Smooth muscle cell of the coronary artery (primary cell): ENCODE data around the gene SDHAF4. TPM values are rescaled to one million over a fixed set of nuclear protein-coding genes. Genes with fewer than 3 reads are reported as not detected.

ENCODE experiments used
- total RNA-seq: library from RNA; depleted of rRNA; stranded (reverse); fragments of >200 nt; gene quantifications from 2 replicates; pipeline ENCODE4 v1.2.3, GENCODE V29; 2014; ENCODE audit warnings: low replicate concordance

SDHAF4 gene
- total RNA-seq, result 3.3 and 5.2 TPM in 2 replicates

GRCh38 chr6:70566751-70567382 is at the start of gene SDHAF4:
TSS of gene SDHAF4 (plus strand) at chr6:70566930. CDS start at chr6:70566941, 11 bp downstream.

Other genes with a start within 250 kb of the SDHAF4 start
- 6.0 and 7.5 TPM in 2 replicates for gene FAM135A, start 153.4 kb upstream of the SDHAF4 start, total RNA-seq
- 10.6 and 20.1 TPM in 2 replicates for gene SMAP1, start 101.0 kb downstream of the SDHAF4 start, total RNA-seq